WTC11 (cell line): ENCODE results near the gene LINC01488. TPM values are rescaled to one million over a fixed set of nuclear protein-coding genes. Genes with fewer than 3 reads are reported as not detected.

Experiments
- ATAC-seq: fragments of 200-7000 bp; cut with Tn5 transposase; 2 replicates; pipeline ENCODE4 v1.10.0; 2021; ENCODE audit warnings: mild to moderate bottlenecking, moderate library complexity
- CTCF ChIA-PET: fragments of 300-600 bp; sonication (Branson Sonifier 250); formaldehyde crosslinking; loops from one replicate; lab custom pipeline; 2021; ENCODE audit warnings: antibody characterized with exemption; lab: Charles Lee
- POLR2A ChIA-PET: fragments of 350-600 bp; sonication (Branson Sonifier 250); formaldehyde crosslinking; loops from one replicate; lab custom pipeline; 2021; ENCODE audit warnings: antibody characterized with exemption; lab: Charles Lee
- DNase-seq: peaks from one replicate; pipeline ENCODE4 v3.0.0; 2021; ENCODE audit warnings: low spot score
- H3K27ac Mint-ChIP-seq: 2 replicates; pipeline ENCODE4 v1.8.0; 2021; ENCODE audit warnings: mixed read lengths
- H3K27me3 Mint-ChIP-seq: 2 replicates; pipeline ENCODE4 v1.8.0; 2021; ENCODE audit warnings: low read depth, mild to moderate bottlenecking, moderate library complexity, mixed read lengths
- H3K36me3 Mint-ChIP-seq: 2 replicates; pipeline ENCODE4 v1.8.0; 2021; ENCODE audit warnings: mixed read lengths
- H3K4me1 Mint-ChIP-seq: 2 replicates; pipeline ENCODE4 v1.8.0; 2022; ENCODE audit warnings: mixed read lengths
- H3K4me3 Mint-ChIP-seq: 2 replicates; pipeline ENCODE4 v1.8.0; 2021; ENCODE audit warnings: mild to moderate bottlenecking, moderate library complexity, mixed read lengths
- H3K9me3 Mint-ChIP-seq: 2 replicates; pipeline ENCODE4 v1.8.0; 2021; ENCODE audit warnings: mixed read lengths
- ATF1 ChIP-seq: sonication (generic); formaldehyde crosslinking; IDR thresholded peaks from 2 replicates; pipeline ENCODE4 v1.8.1; 2023; ENCODE audit warnings: mild to moderate bottlenecking, moderate library complexity, missing genetic modification reagents
- CBFB ChIP-seq: sonication (generic); formaldehyde crosslinking; IDR thresholded peaks from 2 replicates; pipeline ENCODE4 v1.8.1; 2022; ENCODE audit warnings: mild to moderate bottlenecking, low read depth, missing genetic modification reagents
- CREM ChIP-seq: sonication (generic); formaldehyde crosslinking; IDR thresholded peaks from 2 replicates; pipeline ENCODE4 v1.8.1; 2022; ENCODE audit warnings: mild to moderate bottlenecking, missing genetic modification reagents, moderate library complexity
- CTCF ChIP-seq: fragments of 200-600 bp; IDR thresholded peaks from 2 replicates; pipeline ENCODE4 v1.8.0; 2022; ENCODE audit warnings: antibody characterized with exemption
- E2F1 ChIP-seq: sonication (generic); formaldehyde crosslinking; IDR thresholded peaks from 2 replicates; pipeline ENCODE4 v1.8.0; 2022; ENCODE audit warnings: mild to moderate bottlenecking, missing genetic modification reagents
- EMX1 ChIP-seq: fragments of 250-450 bp; sonication (Bioruptor Pico); IDR thresholded peaks from 2 replicates; pipeline ENCODE4 v1.8.0; 2021; ENCODE audit warnings: mild to moderate bottlenecking
- FOXK1 ChIP-seq: sonication (generic); formaldehyde crosslinking; IDR thresholded peaks from 2 replicates; pipeline ENCODE4 v1.8.0; 2022; ENCODE audit warnings: mild to moderate bottlenecking, moderate library complexity, missing genetic modification reagents
- GTF2I ChIP-seq: fragments of 250-450 bp; sonication (Bioruptor Pico); conservative IDR thresholded peaks from 2 replicates; pipeline ENCODE4 v1.4.0; 2021; ENCODE audit warnings: mild to moderate bottlenecking
- HMGA2 ChIP-seq: fragments of 250-450 bp; sonication (Bioruptor Pico); IDR thresholded peaks from 2 replicates; pipeline ENCODE4 v1.4.0; 2021; ENCODE audit warnings: mild to moderate bottlenecking, moderate library complexity
- NFYB ChIP-seq: sonication (generic); formaldehyde crosslinking; conservative IDR thresholded peaks from 2 replicates; pipeline ENCODE4 v1.8.0; 2022; ENCODE audit warnings: low read depth, missing genetic modification reagents
- NR1H2 ChIP-seq: sonication (generic); formaldehyde crosslinking; IDR thresholded peaks from 2 replicates; pipeline ENCODE4 v1.9.0; 2021; ENCODE audit warnings: mild to moderate bottlenecking, moderate library complexity, missing genetic modification reagents
- SOX15 ChIP-seq: fragments of 250-450 bp; sonication (Bioruptor Pico); IDR thresholded peaks from 2 replicates; pipeline ENCODE4 v1.9.0; 2021; ENCODE audit warnings: mild to moderate bottlenecking
- TEAD4 ChIP-seq: sonication (generic); formaldehyde crosslinking; IDR thresholded peaks from 2 replicates; pipeline ENCODE4 v1.8.0; 2022; ENCODE audit warnings: mild to moderate bottlenecking, missing genetic modification reagents
- ZMAT4 ChIP-seq: fragments of 250-450 bp; sonication (Bioruptor Pico); IDR thresholded peaks from 2 replicates; pipeline ENCODE4 v1.9.0; 2021; ENCODE audit warnings: mild to moderate bottlenecking
- ZNF219 ChIP-seq: sonication (generic); formaldehyde crosslinking; IDR thresholded peaks from 2 replicates; pipeline ENCODE4 v1.8.0; 2023; ENCODE audit warnings: missing genetic modification reagents, mild to moderate bottlenecking, borderline replicate concordance
- ZNF396 ChIP-seq: fragments of 250-450 bp; sonication (Bioruptor Pico); IDR thresholded peaks from 2 replicates; pipeline ENCODE4 v1.8.0; 2021; ENCODE audit warnings: mild to moderate bottlenecking, moderate library complexity, borderline replicate concordance
- total RNA-seq: library from RNA; stranded (reverse); gene quantifications from 3 replicates; pipeline ENCODE4 v1.2.3, GENCODE V29; 2021
- TF ChIP-seq, protein P1 (sequence below): sonication (generic); formaldehyde crosslinking; conservative IDR thresholded peaks from 2 replicates; pipeline ENCODE4 v1.8.1; 2023; ENCODE audit warnings: mild to moderate bottlenecking, low read depth, missing genetic modification reagents, moderate library complexity
- TF ChIP-seq, protein P2 (sequence below): fragments of 250-450 bp; sonication (Bioruptor Pico); IDR thresholded peaks from 2 replicates; pipeline ENCODE4 v1.9.0; 2021; ENCODE audit warnings: moderate library complexity, mild to moderate bottlenecking, inconsistent platforms, borderline replicate concordance
- TF ChIP-seq, protein P3 (sequence below): sonication (generic); formaldehyde crosslinking; IDR thresholded peaks from 2 replicates; pipeline ENCODE4 v1.8.0; 2022; ENCODE audit warnings: missing genetic modification reagents
- TF ChIP-seq, protein P4 (sequence below): sonication (generic); formaldehyde crosslinking; IDR thresholded peaks from 2 replicates; pipeline ENCODE4 v1.8.0; 2023; ENCODE audit warnings: missing genetic modification reagents

LINC01488 gene
- total RNA-seq, 1 experiment from 2014 or later, result not detected

DNA sequence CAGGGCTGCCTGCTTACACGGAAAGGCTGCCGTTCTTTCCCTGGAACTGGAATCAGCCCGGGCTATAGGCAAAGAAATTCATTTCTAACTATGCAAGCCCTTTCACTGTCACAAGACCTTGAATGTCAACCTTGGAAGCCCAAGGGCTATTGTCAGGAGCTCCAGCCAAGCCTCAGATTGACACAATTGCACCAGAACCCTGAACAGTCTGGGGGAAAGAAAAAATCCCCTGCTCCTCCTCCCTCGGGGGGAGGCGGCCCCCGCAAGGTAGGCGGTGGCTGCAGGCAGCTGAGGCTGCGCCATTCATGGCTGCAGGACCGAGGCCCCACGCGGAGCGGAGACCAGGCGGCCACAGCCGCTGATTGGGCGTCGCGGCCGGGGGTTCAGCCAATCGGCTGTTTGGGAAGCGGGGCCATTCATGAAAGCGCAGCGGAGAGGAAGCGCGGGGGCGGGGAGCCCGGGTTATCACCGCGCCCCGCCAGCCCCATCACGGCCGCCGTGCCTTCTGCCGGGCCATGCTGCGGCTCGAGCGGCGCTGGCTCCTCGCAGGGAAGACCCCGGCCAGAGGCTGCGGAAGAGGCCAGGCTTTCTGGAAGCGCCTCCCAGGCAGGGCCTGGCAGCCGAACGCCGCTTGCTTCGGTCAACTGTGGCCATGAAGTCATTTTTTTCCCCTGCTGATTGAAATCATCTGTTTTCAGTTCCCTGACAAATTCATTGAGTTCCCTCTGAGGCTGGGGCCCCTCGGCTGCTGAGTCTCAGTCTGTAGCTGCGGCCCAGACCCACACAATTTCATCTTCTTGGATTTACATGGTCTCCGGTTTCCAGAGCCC, 38.1 kb upstream of the LINC01488 start (continued):
- no peak for TF ChIP-seq ATF1 (CRISPR knock-in tag)
- TF ChIP-seq, protein P1, sequence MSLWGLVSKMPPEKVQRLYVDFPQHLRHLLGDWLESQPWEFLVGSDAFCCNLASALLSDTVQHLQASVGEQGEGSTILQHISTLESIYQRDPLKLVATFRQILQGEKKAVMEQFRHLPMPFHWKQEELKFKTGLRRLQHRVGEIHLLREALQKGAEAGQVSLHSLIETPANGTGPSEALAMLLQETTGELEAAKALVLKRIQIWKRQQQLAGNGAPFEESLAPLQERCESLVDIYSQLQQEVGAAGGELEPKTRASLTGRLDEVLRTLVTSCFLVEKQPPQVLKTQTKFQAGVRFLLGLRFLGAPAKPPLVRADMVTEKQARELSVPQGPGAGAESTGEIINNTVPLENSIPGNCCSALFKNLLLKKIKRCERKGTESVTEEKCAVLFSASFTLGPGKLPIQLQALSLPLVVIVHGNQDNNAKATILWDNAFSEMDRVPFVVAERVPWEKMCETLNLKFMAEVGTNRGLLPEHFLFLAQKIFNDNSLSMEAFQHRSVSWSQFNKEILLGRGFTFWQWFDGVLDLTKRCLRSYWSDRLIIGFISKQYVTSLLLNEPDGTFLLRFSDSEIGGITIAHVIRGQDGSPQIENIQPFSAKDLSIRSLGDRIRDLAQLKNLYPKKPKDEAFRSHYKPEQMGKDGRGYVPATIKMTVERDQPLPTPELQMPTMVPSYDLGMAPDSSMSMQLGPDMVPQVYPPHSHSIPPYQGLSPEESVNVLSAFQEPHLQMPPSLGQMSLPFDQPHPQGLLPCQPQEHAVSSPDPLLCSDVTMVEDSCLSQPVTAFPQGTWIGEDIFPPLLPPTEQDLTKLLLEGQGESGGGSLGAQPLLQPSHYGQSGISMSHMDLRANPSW, result no peak
- TF ChIP-seq NR1H2 (CRISPR knock-in tag), result no peak
- no peak for TF ChIP-seq ZNF396 (CRISPR knock-in tag)
- TF ChIP-seq E2F1, result no peak
- TF ChIP-seq NFYB (CRISPR knock-in tag), result peak; percentile 88
- TF ChIP-seq SOX15 (CRISPR knock-in tag), result no peak
- no peak for TF ChIP-seq CBFB (CRISPR knock-in tag)
- TF ChIP-seq, protein P2, sequence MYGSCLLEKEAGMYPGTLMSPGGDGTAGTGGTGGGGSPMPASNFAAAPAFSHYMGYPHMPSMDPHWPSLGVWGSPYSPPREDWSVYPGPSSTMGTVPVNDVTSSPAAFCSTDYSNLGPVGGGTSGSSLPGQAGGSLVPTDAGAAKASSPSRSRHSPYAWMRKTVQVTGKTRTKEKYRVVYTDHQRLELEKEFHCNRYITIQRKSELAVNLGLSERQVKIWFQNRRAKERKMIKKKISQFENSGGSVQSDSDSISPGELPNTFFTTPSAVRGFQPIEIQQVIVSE, result no peak
- no peak for TF ChIP-seq CTCF
- TF ChIP-seq CREM (CRISPR knock-in tag), result no peak

DNA sequence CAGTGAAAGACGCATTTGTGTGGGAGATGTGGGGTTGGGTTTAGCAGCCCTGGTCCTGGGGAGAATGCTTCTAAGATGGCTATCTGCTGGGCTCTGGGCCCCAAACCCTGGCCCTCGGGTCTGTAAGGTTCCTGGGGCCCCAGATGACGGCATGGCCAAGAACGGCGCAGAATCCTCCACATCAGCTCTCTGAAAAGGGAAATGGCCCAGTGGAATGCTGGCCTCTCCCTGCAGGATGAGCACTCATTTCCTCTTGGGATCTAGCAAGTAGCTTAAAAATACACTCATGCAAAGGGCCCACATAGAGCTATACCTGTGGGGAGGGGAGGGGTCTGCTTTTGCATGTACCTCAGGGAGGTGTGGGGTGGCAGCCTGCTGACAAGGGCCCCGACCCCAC, 37.5 kb upstream of the LINC01488 start:
- peaks cover 8% of the 10 kb centered on the region for H3K27me3 Mint-ChIP-seq
- peak overlapping the region; percentile 84 for H3K27ac Mint-ChIP-seq
- peaks cover 3% of the 10 kb centered on the region; the same call in 1 of the 2 replicates for H3K9me3 Mint-ChIP-seq
- peak overlapping the region; percentile 38 for H3K4me3 Mint-ChIP-seq
- no peak; the same call in 1 of the 2 replicates for ATAC-seq
- POLR2A ChIA-PET, result interaction anchor here (0.8 to 2.3 kb wide), 4 partner anchors 9 to 202 kb away, joined by 3 to 12 read pairs (median 4); no protein-coding TSS in a partner anchor
- no peaks in the 10 kb centered on the region for H3K36me3 Mint-ChIP-seq
- H3K4me1 Mint-ChIP-seq, result peaks cover 38% of the 10 kb centered on the region
- CTCF ChIA-PET, result interaction anchor here (0.6 to 2.3 kb wide), 5 partner anchors 10 to 313 kb away, joined by 3 to 13 read pairs (median 3); no protein-coding TSS in a partner anchor
- no peak for DNase-seq
- no peak for TF ChIP-seq FOXK1 (CRISPR knock-in tag)
- no peak for TF ChIP-seq ATF1 (CRISPR knock-in tag)
- TF ChIP-seq, protein P3, sequence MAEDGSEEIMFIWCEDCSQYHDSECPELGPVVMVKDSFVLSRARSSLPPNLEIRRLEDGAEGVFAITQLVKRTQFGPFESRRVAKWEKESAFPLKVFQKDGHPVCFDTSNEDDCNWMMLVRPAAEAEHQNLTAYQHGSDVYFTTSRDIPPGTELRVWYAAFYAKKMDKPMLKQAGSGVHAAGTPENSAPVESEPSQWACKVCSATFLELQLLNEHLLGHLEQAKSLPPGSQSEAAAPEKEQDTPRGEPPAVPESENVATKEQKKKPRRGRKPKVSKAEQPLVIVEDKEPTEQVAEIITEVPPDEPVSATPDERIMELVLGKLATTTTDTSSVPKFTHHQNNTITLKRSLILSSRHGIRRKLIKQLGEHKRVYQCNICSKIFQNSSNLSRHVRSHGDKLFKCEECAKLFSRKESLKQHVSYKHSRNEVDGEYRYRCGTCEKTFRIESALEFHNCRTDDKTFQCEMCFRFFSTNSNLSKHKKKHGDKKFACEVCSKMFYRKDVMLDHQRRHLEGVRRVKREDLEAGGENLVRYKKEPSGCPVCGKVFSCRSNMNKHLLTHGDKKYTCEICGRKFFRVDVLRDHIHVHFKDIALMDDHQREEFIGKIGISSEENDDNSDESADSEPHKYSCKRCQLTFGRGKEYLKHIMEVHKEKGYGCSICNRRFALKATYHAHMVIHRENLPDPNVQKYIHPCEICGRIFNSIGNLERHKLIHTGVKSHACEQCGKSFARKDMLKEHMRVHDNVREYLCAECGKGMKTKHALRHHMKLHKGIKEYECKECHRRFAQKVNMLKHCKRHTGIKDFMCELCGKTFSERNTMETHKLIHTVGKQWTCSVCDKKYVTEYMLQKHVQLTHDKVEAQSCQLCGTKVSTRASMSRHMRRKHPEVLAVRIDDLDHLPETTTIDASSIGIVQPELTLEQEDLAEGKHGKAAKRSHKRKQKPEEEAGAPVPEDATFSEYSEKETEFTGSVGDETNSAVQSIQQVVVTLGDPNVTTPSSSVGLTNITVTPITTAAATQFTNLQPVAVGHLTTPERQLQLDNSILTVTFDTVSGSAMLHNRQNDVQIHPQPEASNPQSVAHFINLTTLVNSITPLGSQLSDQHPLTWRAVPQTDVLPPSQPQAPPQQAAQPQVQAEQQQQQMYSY (CRISPR knock-in tag), result no peak
- no peak for TF ChIP-seq TEAD4 (CRISPR knock-in tag)
- TF ChIP-seq HMGA2 (CRISPR knock-in tag), result no peak
- no peak for TF ChIP-seq ZMAT4
- TF ChIP-seq ZNF219 (CRISPR knock-in tag), result no peak
- TF ChIP-seq, protein P4, sequence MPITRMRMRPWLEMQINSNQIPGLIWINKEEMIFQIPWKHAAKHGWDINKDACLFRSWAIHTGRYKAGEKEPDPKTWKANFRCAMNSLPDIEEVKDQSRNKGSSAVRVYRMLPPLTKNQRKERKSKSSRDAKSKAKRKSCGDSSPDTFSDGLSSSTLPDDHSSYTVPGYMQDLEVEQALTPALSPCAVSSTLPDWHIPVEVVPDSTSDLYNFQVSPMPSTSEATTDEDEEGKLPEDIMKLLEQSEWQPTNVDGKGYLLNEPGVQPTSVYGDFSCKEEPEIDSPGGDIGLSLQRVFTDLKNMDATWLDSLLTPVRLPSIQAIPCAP (CRISPR knock-in tag), result no peak
- TF ChIP-seq EMX1 (CRISPR knock-in tag), result no peak
- TF ChIP-seq GTF2I, result no peak
